ENCODE measurements around the gene CLINT1. TPM values are rescaled to one million over a fixed set of nuclear protein-coding genes. Genes with fewer than 3 reads are reported as not detected.

The CLINT1 gene
- total and polyA plus RNA-seq, 2 of the 13 experiments (the other 11 are each of a cell fraction or from before 2014, with no cell fraction given) = 64.0 to 104 TPM

DNA sequence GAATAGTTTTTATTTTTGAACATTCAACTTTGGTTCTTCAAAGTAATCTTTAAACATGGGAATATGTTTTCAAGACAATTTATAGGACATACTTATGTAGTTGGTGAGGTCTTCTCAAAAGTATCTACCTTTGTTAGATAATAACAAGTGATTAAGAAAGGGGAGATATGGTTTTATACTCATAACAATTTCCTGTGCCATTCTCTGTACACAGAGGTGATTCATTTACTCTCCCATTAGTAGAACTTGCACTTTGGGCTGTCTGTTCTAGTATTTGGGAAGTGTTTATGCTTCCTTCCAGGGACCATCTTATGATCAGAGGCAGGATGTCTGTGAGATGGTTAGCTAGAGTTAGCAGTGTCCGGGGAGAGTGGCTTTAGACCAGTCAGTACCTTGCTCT lies 100.2 kb downstream of the CLINT1 start (continued):
- TF ChIP-seq FOXK1 (CRISPR knock-in tag; IDR thresholded peaks at IDR 0.05; ENCODE audit: borderline replicate concordance, low read depth) (no peak), MAFK (conservative IDR thresholded peaks at IDR 0.05 in 1 of 2, IDR thresholded peaks at IDR 0.05 in 1 of 2; ENCODE audit: low read length in 2 of 2) (no peak), PHF8 (CRISPR knock-in tag; IDR thresholded peaks at IDR 0.05) (no peak)
- TF ChIP-seq, protein P1, sequence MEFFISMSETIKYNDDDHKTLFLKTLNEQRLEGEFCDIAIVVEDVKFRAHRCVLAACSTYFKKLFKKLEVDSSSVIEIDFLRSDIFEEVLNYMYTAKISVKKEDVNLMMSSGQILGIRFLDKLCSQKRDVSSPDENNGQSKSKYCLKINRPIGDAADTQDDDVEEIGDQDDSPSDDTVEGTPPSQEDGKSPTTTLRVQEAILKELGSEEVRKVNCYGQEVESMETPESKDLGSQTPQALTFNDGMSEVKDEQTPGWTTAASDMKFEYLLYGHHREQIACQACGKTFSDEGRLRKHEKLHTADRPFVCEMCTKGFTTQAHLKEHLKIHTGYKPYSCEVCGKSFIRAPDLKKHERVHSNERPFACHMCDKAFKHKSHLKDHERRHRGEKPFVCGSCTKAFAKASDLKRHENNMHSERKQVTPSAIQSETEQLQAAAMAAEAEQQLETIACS (CRISPR knock-in tag; IDR thresholded peaks at IDR 0.05) = no peak
- TF ChIP-seq, protein P2, sequence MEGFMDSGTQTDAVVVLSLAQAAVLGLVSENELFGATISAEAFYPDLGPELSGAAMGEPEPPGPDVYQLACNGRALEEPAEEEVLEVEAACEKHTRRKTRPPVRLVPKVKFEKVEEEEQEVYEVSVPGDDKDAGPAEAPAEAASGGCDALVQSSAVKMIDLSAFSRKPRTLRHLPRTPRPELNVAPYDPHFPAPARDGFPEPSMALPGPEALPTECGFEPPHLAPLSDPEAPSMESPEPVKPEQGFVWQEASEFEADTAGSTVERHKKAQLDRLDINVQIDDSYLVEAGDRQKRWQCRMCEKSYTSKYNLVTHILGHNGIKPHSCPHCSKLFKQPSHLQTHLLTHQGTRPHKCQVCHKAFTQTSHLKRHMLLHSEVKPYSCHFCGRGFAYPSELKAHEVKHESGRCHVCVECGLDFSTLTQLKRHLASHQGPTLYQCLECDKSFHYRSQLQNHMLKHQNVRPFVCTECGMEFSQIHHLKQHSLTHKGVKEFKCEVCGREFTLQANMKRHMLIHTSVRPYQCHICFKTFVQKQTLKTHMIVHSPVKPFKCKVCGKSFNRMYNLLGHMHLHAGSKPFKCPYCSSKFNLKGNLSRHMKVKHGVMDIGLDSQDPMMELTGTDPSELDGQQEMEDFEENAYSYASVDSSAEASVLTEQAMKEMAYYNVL (CRISPR knock-in tag; IDR thresholded peaks at IDR 0.05; ENCODE audit: borderline replicate concordance) = no peak

DNA sequence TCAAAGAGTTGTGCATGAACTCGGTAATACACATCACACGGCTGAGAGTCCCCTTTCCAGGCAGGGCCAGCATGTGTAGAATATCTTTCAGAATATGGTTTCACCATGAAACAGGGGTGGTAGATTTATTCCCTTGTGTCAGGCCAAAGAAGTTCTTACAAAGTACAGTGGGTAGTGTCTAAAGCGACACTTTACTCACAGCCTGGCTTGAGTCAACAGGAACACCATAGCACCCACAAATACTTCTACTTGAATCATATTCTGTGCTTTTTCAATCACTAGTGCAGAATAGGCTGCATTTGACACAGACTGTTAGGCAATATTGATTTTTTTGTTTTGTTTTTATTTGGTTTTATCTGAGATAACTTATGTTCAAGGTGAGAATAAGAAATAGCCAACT lies 102.8 kb downstream of the CLINT1 start:
- Histone ChIP-seq H3K36me3 (replicated peaks in 1 of 2; ENCODE audit: control insufficient read depth in 1 of 2, insufficient read depth in 2 of 2, low read length in 2 of 2) (peaks cover 4 to 28% of the 10 kb centered on the region in 2 experiments; a peak in 4 of 5 replicates), H3K9ac (ENCODE audit: insufficient read depth, low read depth, low read length) (no peak overlapping the region), H3K79me2 (ENCODE audit: insufficient read depth, low read length) (no peaks in the 10 kb centered on the region), H2AFZ (ENCODE audit: low read length) (no peak overlapping the region), H3K27me3 (ENCODE audit: control insufficient read depth in 1 of 2, insufficient read depth in 2 of 2, low read length in 2 of 2) (no peaks in the 10 kb centered on the region), H3K9me3 (ENCODE audit: low read length) (no peaks in the 10 kb centered on the region), H3K4me3 (replicated peaks in 1 of 3; ENCODE audit: insufficient read depth in 1 of 3, low read depth in 2 of 3, low read length in 3 of 3) (no peak overlapping the region), H3K27ac (ENCODE audit: extremely low read length, insufficient read depth, low read length) (no peak overlapping the region), H3K4me1 (ENCODE audit: insufficient read depth, low read length) (no peaks in the 10 kb centered on the region), H4K20me1 (ENCODE audit: insufficient read depth, low read length) (no peaks in the 10 kb centered on the region), H3K4me2 (ENCODE audit: low read depth, low read length) (no peak overlapping the region)
- in situ Hi-C loops (cut with HindIII; ENCODE audit: extremely low pct_ligation_motif_present, low pct_unique_long_range_greater_than_20kb) = no loop called here
- POLR2A ChIA-PET = no interaction called here
- BruUV-seq (replicated peaks) = no TSS peak
- 93% methylated on average over 3 of the region's 3 CpGs for WGBS (ENCODE audit: low lambda C conversion rate)
- CTCF ChIA-PET (ENCODE audit: low intra/inter-chr PET ratio, low total read pairs) = no interaction called here
- ATAC-seq (no peak), DNase-seq (ENCODE audit: low spot score) (no peak), FAIRE-seq (no peak)
- intact Hi-C loops (cut with micrococcal nuclease; ENCODE audit: unreplicated experiment) = no loop called here
- TF ChIP-seq ARHGAP35 (CRISPR knock-in tag; IDR thresholded peaks at IDR 0.05; ENCODE audit: borderline replicate concordance) = no peak
- TF ChIP-seq ZNF484 (CRISPR knock-in tag; IDR thresholded peaks at IDR 0.05; ENCODE audit: borderline replicate concordance, low read depth) = no peak
- TF ChIP-seq, protein P3, sequence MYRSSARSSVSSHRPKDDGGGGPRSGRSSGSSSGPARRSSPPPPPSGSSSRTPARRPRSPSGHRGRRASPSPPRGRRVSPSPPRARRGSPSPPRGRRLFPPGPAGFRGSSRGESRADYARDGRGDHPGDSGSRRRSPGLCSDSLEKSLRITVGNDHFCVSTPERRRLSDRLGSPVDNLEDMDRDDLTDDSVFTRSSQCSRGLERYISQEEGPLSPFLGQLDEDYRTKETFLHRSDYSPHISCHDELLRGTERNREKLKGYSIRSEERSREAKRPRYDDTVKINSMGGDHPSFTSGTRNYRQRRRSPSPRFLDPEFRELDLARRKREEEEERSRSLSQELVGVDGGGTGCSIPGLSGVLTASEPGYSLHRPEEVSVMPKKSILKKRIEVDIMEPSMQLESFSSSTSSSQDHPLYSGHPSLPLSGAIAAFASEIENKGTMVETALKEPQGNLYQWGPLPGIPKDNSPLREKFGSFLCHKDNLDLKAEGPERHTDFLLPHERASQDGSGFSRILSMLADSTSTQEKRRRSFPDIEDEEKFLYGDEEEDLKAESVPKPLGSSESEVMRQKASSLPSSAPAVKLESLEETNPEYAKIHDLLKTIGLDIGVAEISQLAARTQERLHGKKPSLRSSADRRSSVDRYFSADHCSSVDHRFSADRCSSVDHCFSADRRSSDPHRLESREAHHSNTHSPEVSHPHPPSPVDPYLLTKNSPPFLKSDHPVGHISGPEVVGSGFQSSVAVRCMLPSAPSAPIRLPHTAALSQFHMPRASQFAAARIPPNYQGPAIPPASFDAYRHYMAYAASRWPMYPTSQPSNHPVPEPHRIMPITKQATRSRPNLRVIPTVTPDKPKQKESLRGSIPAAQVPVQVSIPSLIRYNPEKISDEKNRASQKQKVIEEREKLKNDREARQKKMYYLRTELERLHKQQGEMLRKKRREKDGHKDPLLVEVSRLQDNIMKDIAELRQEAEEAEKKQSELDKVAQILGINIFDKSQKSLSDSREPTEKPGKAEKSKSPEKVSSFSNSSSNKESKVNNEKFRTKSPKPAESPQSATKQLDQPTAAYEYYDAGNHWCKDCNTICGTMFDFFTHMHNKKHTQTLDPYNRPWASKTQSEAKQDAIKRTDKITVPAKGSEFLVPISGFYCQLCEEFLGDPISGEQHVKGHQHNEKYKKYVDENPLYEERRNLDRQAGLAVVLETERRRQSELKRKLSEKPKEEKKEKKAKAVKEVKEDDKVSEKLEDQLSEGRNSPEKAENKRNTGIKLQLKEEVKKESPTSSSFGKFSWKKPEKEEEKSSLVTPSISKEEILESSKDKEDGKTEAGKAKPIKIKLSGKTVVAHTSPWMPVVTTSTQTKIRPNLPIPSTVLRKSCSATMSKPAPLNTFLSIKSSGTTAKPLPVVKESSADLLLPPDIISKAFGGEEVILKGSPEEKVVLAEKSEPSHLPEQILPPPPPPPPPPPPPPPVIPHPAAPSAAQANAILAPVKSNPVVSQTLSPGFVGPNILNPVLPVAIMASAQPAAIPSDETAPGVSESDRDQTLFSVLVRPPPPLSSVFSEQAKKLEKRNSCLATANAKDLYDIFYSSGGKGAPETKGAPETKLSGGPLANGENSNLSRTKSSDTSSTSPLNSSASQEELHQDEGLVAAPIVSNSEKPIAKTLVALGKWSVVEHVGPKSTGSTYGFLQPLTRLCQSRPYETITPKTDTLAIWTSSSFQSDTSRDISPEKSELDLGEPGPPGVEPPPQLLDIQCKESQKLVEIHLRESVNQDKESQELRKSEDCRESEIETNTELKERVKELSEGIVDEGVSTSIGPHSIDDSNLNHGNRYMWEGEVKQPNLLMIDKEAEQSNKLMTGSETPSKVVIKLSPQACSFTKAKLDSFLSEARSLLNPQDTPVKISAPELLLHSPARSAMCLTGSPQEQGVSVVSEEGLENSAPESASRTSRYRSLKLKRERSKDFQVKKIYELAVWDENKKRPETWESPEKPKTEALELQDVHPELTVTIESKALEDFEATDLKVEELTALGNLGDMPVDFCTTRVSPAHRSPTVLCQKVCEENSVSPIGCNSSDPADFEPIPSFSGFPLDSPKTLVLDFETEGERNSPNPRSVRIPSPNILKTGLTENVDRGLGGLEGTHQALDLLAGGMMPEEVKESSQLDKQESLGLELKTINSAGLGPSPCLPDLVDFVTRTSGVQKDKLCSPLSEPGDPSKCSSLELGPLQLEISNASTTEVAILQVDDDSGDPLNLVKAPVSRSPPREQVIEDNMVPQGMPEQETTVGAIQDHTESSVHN (CRISPR knock-in tag; IDR thresholded peaks at IDR 0.05) = no peak
- TF ChIP-seq ZNF335 (CRISPR knock-in tag; IDR thresholded peaks at IDR 0.05) = no peak
- TF ChIP-seq, protein P4, sequence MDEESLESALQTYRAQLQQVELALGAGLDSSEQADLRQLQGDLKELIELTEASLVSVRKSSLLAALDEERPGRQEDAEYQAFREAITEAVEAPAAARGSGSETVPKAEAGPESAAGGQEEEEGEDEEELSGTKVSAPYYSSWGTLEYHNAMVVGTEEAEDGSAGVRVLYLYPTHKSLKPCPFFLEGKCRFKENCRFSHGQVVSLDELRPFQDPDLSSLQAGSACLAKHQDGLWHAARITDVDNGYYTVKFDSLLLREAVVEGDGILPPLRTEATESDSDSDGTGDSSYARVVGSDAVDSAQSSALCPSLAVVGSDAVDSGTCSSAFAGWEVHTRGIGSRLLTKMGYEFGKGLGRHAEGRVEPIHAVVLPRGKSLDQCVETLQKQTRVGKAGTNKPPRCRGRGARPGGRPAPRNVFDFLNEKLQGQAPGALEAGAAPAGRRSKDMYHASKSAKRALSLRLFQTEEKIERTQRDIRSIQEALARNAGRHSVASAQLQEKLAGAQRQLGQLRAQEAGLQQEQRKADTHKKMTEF (CRISPR knock-in tag; IDR thresholded peaks at IDR 0.05) = no peak

All from HepG2 (cell line).